Aortic smooth muscle cell (primary cell): ENCODE measurements around the gene RUBCNL. TPM values are rescaled to one million over a fixed set of nuclear protein-coding genes. Genes with fewer than 3 reads are reported as not detected.

Source experiments
- total RNA-seq: library from RNA; depleted of rRNA; stranded (reverse); fragments of >200 nt; gene quantifications from 2 replicates; pipeline ENCODE4 v1.2.3, GENCODE V29; 2014

Gene RUBCNL, protein sequence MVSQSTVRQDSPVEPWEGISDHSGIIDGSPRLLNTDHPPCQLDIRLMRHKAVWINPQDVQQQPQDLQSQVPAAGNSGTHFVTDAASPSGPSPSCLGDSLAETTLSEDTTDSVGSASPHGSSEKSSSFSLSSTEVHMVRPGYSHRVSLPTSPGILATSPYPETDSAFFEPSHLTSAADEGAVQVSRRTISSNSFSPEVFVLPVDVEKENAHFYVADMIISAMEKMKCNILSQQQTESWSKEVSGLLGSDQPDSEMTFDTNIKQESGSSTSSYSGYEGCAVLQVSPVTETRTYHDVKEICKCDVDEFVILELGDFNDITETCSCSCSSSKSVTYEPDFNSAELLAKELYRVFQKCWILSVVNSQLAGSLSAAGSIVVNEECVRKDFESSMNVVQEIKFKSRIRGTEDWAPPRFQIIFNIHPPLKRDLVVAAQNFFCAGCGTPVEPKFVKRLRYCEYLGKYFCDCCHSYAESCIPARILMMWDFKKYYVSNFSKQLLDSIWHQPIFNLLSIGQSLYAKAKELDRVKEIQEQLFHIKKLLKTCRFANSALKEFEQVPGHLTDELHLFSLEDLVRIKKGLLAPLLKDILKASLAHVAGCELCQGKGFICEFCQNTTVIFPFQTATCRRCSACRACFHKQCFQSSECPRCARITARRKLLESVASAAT
- under 0.01 and 0.31 TPM in 2 replicates for total RNA-seq

DNA sequence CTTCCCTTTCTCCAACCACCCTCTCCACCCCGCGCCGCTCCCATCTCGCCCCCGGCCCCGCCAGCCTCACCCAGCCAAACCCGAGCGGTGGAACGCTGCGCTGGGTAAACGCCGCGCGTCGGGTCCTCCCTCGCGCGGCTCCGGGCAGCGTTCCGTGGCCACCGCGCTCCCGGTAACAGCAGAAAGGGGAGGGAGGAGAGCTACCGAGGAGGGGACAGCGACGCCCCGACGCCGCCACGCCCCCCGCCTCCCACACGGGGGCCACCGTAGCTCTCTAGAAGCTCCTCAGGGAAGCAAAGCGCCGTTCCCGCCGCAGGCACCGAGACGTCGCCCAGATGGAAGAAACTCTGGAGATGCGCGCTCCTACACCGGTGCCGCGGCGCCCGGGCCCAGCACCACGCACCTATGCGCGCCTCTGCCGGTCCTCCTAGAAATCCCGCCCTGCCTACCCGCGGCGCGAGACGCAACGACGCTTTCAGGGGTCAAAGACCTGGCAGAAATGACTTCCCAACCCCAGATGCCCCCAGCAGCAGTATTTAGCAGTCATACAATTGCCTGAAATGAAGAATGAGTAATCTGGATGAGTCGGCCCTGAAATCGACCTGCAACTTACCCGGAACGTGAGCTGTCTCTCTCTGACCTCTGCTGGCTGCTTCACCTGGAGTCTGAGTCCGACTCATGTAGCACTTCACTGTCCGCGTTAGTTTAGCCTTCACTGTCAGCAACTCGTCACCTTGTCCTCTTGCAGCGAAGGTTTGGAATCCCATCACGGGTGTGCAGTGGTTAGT lies at the start of gene RUBCNL:
Gene RUBCNL, minus strand, starts transcription at position 189 of the 788 bp plus-strand sequence. CDS start 14,777 bp downstream, outside the sequence.

Other genes with a start within 250 kb of the RUBCNL start
- 0.06 and 0.26 TPM in 2 replicates for gene LCP1, start 205.1 kb downstream of the RUBCNL start, total RNA-seq
- gene LRRC63, start 175.3 kb downstream of the RUBCNL start, total RNA-seq: not detected in 2 replicates
- 7.0 and 13.1 TPM in 2 replicates for gene LRCH1, start 165.9 kb upstream of the RUBCNL start, total RNA-seq